ENCODE measurements around the gene RBMS1.

The RBMS1 gene

DNA sequence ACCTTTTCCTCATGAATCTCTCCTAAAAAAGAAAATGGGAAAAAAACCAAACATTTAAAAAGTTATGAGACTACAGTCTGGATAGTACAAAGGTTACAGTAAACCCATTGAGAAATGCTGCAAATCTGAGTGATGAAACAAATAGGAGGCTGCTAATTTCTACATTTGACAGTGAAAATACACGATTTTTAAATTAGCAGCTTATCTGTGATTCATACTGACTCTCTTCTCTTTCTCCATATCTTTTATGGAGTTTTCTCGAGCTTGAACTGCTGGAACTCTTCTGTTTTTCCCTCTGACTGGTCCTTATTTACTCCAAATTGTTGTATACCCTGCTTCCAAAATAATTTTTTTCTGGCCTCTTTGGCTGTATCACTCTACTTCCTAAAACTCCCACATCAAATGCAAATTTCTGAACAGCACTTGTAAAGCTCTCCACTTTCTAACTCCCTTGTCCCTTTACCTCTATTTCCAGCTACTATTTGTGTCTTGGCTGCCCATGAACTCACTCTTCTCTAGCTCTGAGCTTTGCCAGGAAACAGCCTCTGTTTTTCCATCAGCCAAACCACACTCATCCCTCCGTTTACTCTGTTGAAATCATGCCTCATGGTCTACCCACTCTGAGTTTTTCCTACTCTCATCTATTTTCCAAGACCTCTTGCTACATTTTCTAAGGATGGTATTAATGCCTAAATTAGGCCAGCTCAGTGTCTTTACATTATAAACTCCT lies 73.7 kb downstream of the RBMS1 start:
- peaks cover 46% of the 10 kb centered on the region for H3K27me3 ChIP-seq (ENCODE audit: low read depth, low read length)
- no peak overlapping the region for H3K27ac ChIP-seq (ENCODE audit: low read length)
- no peaks in the 10 kb centered on the region for H4K20me1 ChIP-seq (ENCODE audit: insufficient read depth, low read length)
- no peaks in the 10 kb centered on the region for H3K79me2 ChIP-seq (ENCODE audit: low read length)
- no peak overlapping the region for H3K4me2 ChIP-seq (ENCODE audit: low read length)
- no peak overlapping the region for H2AFZ ChIP-seq (ENCODE audit: low read depth, low read length)
- H3K9ac ChIP-seq (ENCODE audit: low read length) = no peak overlapping the region
- no peaks in the 10 kb centered on the region for H3K4me1 ChIP-seq (ENCODE audit: low read length)
- no peaks in the 10 kb centered on the region for H3K9me3 ChIP-seq (ENCODE audit: insufficient read depth, low read length)
- H3K36me3 ChIP-seq (replicated peaks; ENCODE audit: low read depth, low read length) = no peaks in the 10 kb centered on the region
- no peak for TF ChIP-seq EZH2phosphoT487 (IDR thresholded peaks at IDR 0.05; ENCODE audit: low read depth)
- TF ChIP-seq, protein P1, sequence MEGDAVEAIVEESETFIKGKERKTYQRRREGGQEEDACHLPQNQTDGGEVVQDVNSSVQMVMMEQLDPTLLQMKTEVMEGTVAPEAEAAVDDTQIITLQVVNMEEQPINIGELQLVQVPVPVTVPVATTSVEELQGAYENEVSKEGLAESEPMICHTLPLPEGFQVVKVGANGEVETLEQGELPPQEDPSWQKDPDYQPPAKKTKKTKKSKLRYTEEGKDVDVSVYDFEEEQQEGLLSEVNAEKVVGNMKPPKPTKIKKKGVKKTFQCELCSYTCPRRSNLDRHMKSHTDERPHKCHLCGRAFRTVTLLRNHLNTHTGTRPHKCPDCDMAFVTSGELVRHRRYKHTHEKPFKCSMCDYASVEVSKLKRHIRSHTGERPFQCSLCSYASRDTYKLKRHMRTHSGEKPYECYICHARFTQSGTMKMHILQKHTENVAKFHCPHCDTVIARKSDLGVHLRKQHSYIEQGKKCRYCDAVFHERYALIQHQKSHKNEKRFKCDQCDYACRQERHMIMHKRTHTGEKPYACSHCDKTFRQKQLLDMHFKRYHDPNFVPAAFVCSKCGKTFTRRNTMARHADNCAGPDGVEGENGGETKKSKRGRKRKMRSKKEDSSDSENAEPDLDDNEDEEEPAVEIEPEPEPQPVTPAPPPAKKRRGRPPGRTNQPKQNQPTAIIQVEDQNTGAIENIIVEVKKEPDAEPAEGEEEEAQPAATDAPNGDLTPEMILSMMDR (IDR thresholded peaks at IDR 0.05; ENCODE audit: low read depth, low read length) = no peak
- no peak overlapping the region for H3K4me3 ChIP-seq (ENCODE audit: low read length)

DNA sequence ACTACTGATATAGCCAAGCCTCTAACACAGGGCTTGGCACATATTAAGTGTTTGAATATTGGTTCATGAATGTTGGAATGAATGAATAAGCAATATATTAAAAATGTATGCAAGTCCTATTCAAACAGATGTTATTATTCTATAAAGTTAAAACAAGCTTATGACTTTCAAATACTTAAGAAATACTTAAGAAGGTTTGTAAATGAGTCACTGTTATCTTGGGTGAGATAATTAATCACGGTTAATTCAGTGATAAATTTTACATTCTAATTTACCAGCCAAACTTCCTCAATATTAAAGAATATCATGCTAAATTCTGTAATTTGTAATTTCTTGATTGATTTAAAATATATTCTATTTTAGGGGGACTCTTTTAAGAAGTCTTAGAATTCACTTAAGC lies 74.8 kb downstream of the RBMS1 start:
- Histone ChIP-seq H3K4me2 (ENCODE audit: low read length) (no peak overlapping the region), H3K9ac (ENCODE audit: low read length) (no peak overlapping the region)
- TF ChIP-seq, protein P1 (IDR thresholded peaks at IDR 0.05; ENCODE audit: low read depth, low read length) = no peak
- TF ChIP-seq EZH2phosphoT487 (IDR thresholded peaks at IDR 0.05; ENCODE audit: low read depth) = no peak

DNA sequence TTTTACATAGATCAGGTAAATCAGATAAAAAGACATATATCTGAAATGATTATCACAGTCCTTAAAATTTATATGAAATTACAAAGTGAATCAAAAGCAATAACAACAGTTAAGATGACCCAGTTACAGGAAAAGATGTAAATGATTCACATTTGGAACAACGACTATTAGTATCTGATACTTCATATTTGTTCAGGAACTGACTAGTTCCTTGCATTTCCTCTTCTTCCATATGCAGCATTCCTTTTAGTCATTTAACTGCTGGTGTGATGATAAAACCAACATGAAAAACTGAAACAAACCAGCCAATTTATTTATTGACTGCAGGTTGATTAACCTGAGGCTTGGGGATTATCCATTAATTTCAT lies 75.2 kb downstream of the RBMS1 start:
- H4K20me1 ChIP-seq (ENCODE audit: insufficient read depth, low read length) = no peaks in the 10 kb centered on the region
- peaks cover 61% of the 10 kb centered on the region for H3K27me3 ChIP-seq (ENCODE audit: low read depth, low read length)
- no peak overlapping the region for H2AFZ ChIP-seq (ENCODE audit: low read depth, low read length)
- H3K4me2 ChIP-seq (ENCODE audit: low read length) = no peak overlapping the region
- no peak overlapping the region for H3K4me3 ChIP-seq (ENCODE audit: low read length)
- H3K79me2 ChIP-seq (ENCODE audit: low read length) = no peaks in the 10 kb centered on the region
- TF ChIP-seq, protein P1 (IDR thresholded peaks at IDR 0.05; ENCODE audit: low read depth, low read length) = no peak
- TF ChIP-seq EZH2phosphoT487 (IDR thresholded peaks at IDR 0.05; ENCODE audit: low read depth) = no peak
- no peak overlapping the region for H3K27ac ChIP-seq (ENCODE audit: low read length)
- H3K36me3 ChIP-seq (replicated peaks; ENCODE audit: low read depth, low read length) = no peaks in the 10 kb centered on the region
- no peak overlapping the region for H3K9ac ChIP-seq (ENCODE audit: low read length)
- H3K4me1 ChIP-seq (ENCODE audit: low read length) = no peaks in the 10 kb centered on the region
- no peaks in the 10 kb centered on the region for H3K9me3 ChIP-seq (ENCODE audit: insufficient read depth, low read length)

More for the DNA sequence above, 74.8 kb downstream of the RBMS1 start:
- no peaks in the 10 kb centered on the region for H4K20me1 ChIP-seq (ENCODE audit: insufficient read depth, low read length)
- H3K36me3 ChIP-seq (replicated peaks; ENCODE audit: low read depth, low read length) = no peaks in the 10 kb centered on the region
- no peak overlapping the region for H2AFZ ChIP-seq (ENCODE audit: low read depth, low read length)
- peaks cover 56% of the 10 kb centered on the region for H3K27me3 ChIP-seq (ENCODE audit: low read depth, low read length)
- H3K79me2 ChIP-seq (ENCODE audit: low read length) = no peaks in the 10 kb centered on the region
- no peaks in the 10 kb centered on the region for H3K9me3 ChIP-seq (ENCODE audit: insufficient read depth, low read length)
- no peak overlapping the region for H3K27ac ChIP-seq (ENCODE audit: low read length)
- no peaks in the 10 kb centered on the region for H3K4me1 ChIP-seq (ENCODE audit: low read length)
- H3K4me3 ChIP-seq (ENCODE audit: low read length) = no peak overlapping the region

DNA sequence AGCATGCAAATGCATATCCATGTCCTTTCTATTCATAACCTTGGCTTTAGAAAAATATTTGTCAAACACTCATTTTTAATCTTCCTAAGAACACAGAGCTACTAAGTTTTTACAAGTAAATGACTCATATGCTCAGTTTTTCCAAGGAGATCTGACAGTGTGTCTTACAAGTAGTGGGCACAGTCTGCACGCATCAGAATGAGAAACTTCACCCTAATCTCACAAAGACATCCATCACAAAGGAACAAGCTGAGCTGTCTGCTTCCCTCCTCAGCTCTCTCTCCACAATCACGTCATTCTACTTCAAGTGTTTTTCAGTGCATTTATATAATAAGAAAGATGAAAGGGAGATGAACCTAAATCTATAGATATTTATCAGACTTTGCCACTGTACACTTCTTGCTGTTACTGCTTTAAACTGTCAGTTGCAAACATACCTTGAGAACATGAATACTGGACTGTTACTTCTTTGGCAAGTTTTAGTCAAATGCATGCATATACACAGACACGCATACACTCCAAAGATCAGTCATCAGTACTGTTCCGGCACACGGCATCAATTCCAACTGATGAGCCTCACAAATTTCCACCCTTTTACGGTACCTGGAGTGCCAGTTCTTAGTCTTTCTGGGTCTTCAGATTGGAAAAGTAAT lies 75.7 kb downstream of the RBMS1 start:
- TF ChIP-seq, protein P1 (IDR thresholded peaks at IDR 0.05; ENCODE audit: low read depth, low read length) = no peak
- no peak for TF ChIP-seq EZH2phosphoT487 (IDR thresholded peaks at IDR 0.05; ENCODE audit: low read depth)
- Histone ChIP-seq H2AFZ (ENCODE audit: low read depth, low read length) (no peak overlapping the region), H3K9ac (ENCODE audit: low read length) (no peak overlapping the region), H3K4me3 (ENCODE audit: low read length) (no peak overlapping the region), H3K36me3 (replicated peaks; ENCODE audit: low read depth, low read length) (no peaks in the 10 kb centered on the region), H3K79me2 (ENCODE audit: low read length) (no peaks in the 10 kb centered on the region), H3K27ac (ENCODE audit: low read length) (no peak overlapping the region), H4K20me1 (ENCODE audit: insufficient read depth, low read length) (no peaks in the 10 kb centered on the region), H3K9me3 (ENCODE audit: insufficient read depth, low read length) (no peaks in the 10 kb centered on the region), H3K4me2 (ENCODE audit: low read length) (no peak overlapping the region), H3K27me3 (ENCODE audit: low read depth, low read length) (peaks cover 66% of the 10 kb centered on the region), H3K4me1 (ENCODE audit: low read length) (no peaks in the 10 kb centered on the region)

Data from OCI-LY3 (cell line).